ENCODE data around the gene AUTS2.
"Not testable (repeated sequence)": the region's sequence is repeated elsewhere in the genome, so short reads cannot be mapped to it uniquely, and the experiment has no call there.

Gene AUTS2

DNA sequence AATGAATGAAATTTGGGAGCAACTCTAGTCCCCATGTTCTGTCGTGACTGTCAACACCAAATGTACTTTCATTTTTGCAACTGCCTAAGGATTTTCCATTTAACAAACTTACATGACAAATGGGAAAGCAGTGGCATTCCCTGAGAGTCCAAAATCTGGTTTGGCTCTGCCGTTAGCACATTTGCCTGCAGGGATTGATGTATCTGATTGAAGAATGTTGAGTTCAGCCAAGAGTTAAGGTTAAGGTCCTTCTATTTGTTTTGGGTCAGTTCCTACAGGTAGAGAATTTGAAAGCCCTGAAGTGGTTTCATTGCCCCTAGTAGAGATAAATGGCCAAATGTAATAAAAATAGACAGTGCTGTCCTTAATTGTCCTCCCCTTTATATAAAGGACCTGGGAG is 1127.2 kb downstream of the AUTS2 start:
- DNase-seq: no peak

DNA sequence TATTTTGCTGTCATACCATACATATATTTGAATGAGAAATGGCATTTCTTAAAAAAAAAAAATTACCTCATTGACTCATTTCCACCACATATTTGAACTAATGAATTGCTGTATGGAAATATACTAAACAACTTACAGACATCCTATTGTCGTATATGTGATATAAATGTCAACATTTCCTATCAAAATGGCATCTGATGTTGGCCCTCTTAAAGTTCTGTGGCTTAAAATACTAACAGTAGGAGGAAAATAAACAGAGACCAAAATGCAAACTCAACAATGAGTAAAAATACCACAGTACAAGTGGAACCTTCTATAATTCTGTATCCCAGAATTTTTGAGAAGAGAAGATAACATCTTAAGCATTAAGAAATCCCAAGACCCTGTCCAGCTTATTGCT is 1128.0 kb downstream of the AUTS2 start:
- DNase-seq: no peak

DNA sequence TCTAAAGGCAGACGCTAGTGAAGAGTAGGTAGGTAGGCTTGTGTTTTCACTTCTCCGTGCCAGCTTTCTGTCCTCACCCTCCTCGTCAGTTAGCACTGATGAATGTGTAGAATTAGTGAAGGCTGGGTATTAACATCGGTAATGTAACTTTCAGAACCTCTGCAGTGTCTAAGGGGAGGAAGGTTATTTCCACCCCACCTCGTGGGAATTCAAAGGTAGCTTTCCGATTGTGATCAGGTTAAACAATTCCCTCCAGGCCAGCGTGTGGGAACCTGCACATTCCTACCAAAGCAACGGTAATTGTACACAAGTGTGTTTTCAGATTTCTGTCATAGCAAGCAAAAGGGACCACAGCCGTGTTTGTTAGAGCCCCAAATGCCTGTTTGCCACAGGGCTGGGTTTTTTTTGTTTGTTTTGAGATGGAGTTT is 1128.7 kb downstream of the AUTS2 start:
- DNase-seq: no peak

DNA sequence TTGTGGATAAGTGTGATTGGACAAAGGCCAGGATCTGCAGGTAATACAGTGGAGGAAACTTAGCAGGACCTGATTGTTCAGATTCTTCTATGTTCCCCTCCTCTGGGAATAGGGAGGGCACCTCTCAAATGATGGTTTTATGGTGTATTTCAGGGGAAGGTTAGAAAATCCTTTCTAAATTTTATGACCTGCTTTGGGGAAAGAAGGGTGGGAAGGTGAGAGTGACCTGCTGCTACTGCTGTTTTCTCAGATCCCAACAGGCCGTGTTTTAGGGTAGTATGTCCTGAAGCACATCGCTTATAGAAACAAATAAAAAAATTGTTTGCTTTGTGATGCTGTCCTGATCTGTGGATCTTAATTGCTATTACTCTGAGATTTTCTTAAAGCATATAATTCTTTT is 1129.6 kb downstream of the AUTS2 start:
- no peak for DNase-seq

DNA sequence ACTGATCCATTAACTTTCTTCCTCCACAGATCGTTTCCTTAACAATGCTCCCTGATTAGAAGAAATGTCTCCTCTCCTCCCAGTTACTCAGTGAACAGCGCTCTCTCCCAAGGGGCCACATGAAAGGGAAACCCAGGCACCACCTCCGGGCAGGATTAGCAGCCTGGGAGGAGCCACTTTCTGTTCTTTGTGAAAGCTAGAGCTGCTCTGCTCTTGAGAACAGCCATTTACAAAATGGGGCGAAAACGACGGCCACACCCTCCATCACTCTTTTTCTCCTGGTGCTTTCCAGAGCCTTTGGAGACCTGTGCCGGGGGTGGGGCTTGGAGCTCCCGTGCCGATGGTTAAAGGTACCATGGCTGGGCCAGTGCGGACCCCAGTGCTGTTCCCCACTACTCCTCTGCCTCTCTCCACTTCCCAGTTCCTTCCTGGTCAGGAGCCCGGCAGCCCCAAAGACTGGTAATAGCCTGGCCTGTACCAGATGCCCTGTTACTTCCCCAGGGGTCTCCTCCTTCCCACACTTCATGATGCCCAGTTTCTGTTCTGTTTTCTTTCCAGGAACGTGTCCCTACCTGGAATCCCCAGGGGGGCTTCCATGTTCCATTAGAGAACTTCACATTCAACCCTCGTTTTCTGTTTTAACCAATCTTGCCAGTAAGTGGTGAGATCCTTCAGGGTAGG is 1130.7 kb downstream of the AUTS2 start:
- no peak for DNase-seq

DNA sequence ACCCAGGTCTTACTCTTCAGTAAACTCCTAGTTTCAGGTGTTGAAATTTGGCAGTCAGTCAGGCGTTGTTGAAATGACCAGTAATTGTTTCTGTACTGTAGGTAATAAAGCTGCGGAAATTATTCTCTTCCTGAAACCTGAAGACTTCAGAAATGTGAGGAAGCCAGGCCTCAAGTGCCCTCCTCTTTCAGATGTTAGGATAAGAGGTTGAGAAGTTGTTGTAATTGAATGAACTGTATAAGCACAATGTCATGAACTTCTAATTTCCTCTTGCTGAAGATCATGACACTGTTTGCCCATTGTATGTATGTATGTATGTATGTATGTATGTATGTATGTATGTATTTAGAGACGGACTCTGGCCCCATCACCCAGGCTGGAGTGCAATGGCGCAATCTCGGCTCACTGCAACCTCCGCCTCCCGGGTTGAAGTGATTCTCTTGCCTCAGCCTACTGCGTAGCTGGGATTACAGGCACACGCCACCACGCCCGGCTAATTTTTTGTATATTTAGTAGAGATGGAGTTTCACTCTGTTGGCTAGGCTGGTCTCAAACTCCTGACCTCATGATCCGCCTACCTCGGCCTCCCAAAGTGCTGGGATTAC is 1131.4 kb downstream of the AUTS2 start:
- DNase-seq: not testable (repeated sequence)

DNA sequence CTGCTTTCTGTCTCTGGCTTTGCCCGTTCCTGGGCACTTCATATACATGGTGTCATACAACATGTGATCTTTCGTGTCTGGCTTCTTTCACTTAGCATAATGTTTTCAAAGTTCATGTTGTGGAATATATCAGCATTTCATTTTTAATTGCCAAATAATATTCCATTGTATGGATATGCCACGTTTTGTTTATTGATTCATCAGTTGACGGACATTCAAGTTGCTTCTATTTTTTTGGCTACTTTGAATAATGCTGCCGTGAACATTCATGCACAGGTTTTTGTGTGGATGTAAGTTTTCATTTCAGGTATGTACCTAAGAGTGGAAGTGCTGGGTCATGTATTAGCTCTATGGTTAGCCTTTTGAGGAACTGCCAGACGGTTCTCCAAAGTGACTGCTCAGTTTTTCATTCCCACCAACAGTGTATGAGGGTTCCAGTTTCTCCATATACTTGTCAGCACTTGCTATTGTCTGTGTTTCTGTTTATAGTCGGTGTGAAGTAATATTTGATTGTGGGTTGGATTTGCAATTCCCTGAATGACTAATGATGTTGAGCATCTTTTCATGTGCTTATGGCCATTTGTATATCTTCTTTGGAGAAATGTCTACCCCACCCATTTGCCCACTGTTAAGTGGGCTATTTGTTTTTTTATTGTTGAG is 1132.3 kb downstream of the AUTS2 start:
- DNase-seq: no peak

DNA sequence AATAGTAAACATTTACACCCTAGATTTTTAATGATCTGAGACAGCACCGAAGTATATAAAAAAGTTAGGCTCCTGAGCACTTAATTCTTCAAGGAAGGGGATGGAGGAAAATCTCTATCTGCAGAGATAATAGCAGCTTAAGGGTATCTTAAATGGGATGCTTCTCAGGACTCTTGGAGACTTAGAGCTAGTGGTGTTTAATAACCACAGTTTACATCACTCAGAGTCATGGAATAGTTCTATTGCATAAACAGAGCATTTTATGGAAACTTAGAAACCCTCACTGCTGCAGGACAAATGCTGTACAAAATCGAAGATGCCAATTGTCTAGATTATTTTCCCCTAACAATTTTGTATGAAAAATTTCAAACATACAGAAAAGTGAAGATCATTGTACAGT is 1134.8 kb downstream of the AUTS2 start:
- DNase-seq: no peak

DNA sequence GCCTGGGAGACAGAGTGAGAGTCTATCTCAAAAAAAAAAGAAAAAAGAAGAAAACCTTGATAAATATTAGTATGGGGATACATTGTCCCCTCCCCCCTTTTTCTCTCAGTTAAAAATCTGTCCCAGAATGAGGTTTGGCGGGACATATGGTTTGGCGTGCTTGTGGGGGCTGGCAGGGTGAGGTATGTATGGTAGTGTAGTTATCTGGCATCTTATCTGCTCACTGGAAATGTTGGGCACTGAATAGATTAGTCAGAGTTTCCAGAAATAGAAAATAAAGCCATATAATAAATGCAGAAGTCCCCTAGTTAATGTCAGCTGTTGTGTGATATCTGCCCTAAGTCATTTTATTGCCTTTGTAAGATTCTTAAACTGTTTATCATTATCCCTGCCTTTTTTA is 1136.1 kb downstream of the AUTS2 start:
- no peak for DNase-seq

DNA sequence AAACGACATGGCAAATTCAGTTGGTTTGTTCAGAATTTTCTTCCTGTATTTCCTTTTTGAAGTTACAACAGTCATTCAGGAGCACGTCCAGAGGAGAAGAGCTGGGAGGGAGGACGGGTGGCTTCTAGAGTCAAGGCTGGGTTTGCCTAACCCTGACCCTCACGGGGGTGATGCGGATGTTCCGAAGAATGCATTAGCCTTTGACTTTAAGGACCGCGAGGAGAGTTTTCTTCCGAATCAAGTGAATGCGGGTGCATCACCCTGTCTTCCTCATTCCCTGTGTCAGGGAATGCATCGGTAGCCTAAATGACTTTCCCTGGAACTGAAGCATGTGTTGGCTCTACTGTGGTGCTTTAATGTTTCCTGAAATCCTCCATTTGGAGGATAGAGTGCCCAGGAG is 1137.0 kb downstream of the AUTS2 start:
- no peak for DNase-seq

DNA sequence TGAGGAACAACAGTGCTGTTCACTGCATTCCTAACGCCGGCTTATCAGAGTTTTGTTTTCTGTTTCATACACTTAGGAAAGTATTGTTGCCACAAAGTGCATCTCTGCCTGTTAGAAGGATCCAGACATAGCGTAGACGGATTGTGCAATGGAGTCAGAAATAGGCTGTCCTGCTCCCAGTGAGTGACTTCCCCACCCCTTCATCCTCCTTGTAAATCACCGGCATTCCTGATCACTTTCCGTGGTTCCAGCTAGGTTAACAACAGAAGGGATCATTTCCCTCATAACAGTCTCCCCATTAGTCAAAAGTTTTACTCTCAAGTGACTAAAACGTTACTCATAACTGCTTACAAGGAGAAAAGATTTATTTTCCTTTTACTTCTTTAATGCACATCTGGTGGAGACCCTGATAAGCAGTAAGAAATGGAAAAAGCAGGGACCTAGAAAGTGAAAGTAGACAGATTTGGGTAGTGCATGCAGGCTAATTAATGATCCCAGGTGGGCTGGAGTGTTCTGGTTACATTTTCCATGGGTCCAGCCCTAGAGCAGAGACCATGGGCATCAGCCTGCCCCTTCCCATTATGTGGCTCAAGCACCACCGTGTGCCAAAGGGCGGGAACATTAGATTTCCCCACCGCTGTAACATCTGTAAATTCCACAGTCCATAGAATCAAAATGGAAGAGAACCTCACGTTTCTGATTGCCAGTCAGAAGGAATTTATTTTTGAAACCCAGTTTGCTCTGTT is 1138.6 kb downstream of the AUTS2 start:
- no peak for DNase-seq

DNA sequence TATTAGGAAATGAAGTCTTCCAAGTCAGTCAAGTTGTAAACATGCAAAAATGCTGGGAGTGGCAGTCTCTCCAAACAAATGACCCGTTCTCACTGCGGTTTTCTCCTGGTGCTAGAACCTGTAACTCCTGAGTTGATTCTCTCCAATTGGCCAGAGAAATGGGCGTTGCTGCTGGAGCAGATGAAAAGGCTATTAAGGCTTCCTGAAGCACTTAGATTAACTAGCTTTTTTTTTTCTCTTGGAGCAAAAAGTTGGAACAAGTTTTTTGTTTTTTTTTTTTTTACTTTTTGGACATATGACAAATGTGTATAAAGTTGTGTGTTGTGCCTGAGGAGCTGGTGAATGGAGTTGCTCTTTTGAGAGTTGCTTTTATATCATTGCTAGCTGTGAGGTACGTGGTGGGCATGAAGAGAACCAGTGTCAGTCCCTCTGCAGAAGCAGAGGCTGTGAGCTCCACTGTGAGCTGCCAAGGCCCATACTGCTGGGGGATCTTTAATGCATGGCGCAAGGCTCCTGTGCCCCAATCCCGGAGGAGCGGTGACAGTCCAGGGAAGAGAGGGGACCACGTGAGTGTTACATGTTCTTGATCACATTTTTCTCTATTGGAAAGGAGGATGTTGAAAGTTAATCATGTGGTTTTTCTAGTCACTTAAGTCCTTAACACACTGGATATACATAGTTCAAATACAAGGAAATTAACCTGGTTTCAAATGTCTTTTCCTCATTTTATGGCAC is 1140.0 kb downstream of the AUTS2 start:
- DNase-seq: no peak

DNA sequence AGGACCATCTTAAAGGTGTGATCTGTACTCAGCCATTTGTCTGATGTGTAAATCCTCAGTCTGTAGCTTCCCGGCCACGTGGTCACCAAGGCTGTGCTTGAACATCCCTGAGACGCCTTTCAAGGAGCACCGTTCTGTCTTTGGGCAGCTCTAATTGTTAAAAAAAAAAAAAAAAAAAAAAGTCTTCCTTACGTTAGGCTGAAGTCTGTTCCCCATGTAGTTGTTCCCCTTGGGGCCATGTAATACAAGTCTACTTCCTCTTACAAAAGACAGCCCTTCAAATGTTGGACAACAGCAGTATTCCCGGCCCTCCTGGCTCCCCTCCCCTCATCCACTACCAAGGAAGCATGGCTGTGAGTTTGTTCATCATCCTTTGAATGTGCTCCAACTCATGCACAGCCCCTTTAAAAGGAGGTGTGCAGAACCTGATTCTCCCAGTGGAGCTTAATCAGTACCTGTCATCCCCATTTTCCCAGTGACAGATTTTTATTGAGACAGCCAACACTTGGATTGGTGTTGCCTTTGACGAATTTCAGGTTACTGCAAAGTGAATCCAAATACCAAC is 1141.5 kb downstream of the AUTS2 start:
- DNase-seq: no peak

DNA sequence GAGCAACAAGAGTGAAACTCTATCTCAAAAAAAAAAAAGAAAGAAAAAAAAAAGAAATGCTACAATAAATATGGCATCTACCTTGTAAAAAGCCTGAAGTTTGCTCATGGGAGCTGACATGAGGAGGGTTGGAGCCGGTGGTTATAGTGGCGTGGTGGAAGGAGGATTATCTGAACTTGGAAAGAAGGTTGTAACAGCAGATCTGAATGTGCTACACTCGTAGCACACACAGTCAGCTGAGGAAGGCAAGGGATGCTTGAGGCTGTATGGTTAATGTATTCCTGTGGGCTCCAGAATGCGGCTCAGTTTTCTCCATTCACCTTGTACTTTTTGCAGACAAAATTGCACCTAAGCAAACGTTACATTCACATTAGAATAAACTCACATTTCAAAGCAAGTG is 1143.4 kb downstream of the AUTS2 start:
- no peak for DNase-seq

DNA sequence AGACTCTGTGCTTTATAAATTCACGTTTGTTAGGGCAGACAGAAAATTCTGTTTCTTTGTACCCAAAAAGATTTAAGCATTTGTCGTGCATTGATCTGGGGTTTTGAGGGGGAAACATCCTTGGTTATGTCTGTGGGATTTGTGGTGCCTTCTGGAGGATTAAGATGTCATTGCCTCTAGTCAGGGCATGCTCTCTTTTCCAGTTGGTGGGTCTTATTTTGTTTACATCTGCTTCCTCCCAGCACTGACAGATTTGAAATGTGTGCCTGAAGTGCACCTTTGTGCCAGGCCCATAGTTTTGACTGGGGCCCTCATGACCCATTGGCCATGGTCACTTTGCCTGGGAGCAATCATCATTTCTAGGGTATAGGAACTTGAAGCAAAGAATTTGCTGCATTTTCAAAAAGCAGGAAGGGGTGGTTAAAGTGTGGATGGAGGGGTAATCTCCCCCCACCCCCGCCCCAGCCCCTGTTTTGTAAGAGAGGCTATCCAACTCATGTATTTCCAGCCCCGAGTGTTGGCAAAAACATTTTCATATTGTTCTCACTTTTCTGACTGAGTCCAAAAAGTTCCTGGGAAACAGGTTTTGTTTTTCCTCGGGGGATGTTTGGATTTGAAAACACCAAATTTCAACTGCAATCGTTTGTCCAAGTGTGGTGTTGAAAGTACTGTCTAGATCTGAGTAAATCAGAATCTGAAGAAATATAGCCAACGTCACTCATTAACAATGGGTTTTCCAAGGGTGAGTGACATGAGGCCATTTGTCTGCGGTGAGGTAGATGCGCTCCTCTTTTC is 1145.5 kb downstream of the AUTS2 start:
- no peak for DNase-seq

DNA sequence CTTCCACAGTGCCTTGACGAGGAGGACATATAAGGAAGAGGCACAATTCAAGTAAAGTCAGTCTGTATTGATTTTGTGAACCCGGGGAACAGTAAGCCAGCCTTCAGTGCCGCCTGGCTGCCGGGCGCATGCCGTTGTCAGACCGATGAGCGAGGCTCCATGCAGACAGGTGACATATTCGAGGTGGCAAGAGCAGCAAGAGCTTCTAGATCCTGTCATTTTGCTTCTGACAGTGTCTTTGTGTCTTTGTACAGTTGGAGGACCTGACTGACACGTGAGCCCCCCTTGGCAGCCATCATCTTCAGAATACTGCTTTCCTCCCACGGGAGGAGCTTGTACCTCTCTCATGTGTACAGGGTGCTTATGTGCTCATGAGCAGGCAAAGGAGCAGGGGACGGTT is 1146.2 kb downstream of the AUTS2 start:
- no peak for DNase-seq

DNA sequence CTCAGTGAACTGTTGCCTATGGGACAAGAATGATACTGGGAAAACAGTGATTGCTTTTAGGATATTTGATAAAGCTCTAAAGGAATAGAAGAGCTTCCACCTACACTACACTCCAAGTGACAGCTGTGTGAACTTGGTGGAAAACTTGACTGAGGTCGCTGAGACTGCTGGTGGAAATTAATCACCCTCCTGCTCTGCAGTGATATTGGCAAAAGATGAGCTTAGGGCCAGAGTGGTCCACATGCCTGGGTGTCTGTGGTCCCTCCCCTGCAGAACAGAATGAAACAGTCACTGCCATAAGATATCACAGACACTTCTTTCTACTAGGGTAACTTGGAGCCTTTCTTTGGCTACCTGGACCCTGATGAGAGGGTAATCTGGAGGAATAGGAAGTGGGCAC is 1151.6 kb downstream of the AUTS2 start:
- DNase-seq: no peak

DNA sequence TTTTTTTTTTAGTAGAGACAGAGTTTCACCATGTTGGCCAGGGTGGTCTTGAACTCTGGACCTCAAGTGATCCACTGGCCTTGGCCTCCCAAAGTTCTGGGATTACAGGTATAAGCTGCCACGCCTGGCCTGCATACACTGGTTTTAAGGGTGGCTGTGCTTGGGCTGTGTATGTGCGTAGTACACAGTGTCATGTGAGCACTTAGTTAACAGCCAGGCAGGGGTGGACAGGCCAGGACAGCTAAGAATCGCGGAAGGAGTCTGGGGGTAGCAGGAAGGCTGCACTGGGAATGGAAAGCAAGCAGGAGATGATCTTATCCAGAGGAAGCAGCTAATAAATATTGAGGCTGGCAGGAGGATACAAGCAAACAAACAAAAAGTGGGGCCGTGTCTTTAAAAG is 1153.6 kb downstream of the AUTS2 start:
- DNase-seq: no peak

DNA sequence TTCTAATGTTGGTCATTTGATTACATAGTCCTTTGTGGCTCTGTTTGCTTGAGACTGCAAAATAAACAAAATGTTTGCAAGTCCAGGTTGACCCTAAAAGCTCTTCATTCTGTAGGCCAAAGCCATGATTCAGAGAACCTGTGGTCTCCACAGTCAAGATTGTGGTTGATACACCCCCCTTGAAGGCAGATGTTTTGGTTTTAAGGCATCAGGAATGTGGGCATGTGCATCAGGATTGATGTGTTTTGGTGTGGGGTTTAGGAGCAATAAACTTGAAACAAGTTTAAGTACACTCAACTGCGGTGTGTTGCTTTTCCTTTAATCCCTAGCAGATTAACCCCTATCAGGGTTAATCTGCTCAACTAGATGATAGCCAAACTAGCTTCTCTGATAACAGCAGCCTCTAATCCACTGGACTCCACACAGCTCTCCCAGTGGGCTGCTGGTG is 1154.5 kb downstream of the AUTS2 start:
- DNase-seq: no peak

DNA sequence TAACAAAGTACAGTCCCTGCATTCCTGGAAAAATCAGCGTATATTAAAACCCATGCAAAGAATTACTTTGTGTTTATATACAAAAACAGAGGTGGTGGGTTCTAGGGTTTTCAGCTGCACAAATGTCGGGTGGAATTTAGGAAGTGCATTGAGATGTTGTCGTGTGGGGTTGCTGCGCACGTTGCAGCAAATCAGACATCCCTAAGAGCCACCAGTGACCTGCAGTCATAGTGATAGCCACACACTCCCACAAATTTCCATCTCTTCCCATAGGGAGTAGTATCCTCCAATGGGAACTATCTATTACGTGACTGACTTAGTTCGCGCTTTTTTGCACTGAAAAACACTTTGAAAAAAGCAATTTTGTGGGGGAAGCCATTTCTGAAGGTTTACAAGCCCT is 1158.5 kb downstream of the AUTS2 start:
- DNase-seq: no peak

DNA sequence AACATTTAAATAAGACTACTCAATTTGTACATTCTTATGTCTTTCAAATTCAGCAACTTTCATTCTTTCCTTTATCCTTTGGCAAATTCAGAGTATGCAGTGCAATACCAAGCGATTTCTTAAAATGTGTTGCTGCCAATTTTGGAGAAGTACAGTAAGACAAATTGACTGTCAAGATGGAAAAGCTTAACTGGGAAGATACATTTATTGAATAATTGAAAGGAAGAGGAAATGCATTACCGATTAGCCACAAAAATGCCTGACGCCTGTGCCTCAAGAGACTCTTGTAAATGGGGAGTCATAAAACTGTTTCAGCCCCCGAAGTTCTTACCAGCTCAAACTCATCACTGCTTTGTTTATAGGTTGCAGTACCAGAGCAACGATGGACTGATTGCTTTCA is 1160.4 kb downstream of the AUTS2 start:
- no peak for DNase-seq

DNA sequence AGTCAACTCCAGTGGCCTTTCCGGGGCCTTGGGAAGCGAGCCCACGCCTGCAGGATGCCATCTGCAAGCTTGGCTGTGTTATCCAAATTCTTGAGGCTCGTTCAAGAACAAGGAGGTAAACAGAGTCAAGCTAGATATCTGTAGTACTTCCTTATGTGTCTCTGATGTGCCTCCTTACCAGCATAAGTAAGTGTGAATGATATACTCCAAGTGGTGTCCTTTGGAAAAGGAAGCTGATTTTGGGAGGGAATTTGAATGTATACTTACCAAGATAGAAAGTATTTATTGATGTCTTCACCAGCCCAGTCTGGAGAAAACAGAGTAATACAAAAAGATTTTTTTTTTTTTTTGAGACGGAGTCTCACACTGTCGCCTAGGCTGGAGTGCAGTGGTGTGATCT is 1161.4 kb downstream of the AUTS2 start:
- no peak for DNase-seq

Data from activated CD8-positive, alpha-beta memory T cell treated with anti-CD3 and anti-CD28 coated beads, Interleukin-2, amount 50 U/mL, for 48 hours (primary cell).